Stimulated activated CD4-positive, alpha-beta T cell treated with anti-CD3 and anti-CD28 coated beads, Interleukin-4, amount 100 ng/mL, for 24 hours (primary cell): ENCODE data around the gene BRSK2.
"Not testable (repeated sequence)": the region's sequence is repeated elsewhere in the genome, so short reads cannot be mapped to it uniquely, and the experiment has no call there.

ENCODE experiments used
- DNase-seq: peaks from one replicate; pipeline ENCODE4 v3.0.0-alpha.2; 2020

The BRSK2 gene

DNA sequence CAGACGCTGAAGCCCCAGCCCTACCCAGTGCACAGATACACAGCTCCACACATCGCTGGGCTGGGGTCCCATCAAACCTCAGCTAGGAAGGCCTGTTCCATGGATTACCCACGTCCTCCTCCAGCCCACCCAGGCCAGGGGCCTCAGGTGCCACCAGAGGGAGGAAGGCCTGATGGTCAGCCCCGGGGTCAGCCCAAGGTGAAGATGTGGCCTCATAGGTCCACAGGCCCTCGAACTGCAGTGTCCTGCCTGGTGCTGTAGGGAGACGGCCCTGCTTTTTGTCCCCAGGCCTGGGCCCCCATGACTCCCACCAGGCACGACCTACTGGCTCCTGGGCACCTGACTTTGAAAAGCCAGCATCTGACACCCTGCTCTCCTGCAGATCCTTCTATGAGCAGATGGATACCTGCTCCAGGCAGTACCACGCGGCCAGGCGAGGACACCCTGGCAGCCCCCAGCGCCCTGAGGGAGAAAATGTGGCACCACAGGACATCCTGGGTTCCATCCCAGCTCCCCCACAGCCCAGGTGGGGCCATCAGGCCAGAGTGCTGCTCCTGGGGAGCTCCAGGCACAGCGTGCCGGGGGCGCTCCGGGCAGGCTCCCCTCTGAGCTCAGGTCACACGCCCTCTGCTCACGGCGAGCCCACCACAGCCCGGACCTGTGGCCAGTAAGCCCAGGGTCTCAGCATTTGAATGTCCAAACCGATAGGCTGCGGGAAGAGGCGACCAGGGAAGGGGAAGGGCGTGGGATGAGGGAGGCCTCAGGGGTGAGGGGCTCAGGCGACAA lies 112.6 kb downstream of the BRSK2 start:
- DNase-seq: no peak

GRCh38 chr11:1502954-1503707 lies 113.4 kb downstream of the BRSK2 start:
- DNase-seq: no peak

DNA sequence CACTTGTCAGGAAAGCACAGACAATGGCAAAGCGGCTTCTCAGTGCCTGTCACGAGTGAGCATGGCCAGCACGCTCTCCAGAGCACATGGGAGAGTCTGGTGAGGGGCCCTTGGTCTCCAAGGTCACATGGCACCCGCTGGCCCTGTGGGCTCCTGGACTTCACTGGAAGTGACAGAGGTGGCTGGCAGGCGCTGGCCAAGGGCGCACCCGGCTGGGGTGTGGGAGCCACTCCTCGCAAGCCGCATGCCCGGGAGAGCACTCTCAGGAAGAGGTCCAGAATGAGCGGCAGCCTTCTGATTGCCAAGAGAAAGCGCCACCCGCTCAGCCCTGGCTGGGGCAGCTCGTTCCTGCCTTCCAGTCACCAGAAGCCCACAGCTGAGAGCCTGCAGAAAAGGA lies 114.0 kb downstream of the BRSK2 start:
- DNase-seq: no peak

DNA sequence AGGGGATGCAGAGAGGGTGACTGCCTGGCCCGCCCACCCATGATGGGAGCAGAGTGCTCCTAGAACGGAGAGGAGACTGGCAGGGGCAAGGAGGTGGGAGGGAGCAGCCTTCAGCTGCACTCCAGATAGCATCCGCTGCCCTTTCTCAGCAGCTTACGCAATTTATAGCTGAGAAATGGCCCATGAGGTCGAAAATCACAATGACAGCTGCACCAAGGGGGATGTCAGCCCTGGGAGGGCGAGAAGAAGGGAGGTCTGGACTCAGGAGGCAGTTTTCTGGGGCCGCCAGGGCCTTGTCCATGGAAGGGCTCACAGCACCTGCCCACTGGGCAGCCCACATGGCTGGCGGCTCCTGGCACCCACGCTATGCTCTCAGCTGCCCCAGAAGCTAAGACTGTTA lies 114.4 kb downstream of the BRSK2 start:
- no peak for DNase-seq

DNA sequence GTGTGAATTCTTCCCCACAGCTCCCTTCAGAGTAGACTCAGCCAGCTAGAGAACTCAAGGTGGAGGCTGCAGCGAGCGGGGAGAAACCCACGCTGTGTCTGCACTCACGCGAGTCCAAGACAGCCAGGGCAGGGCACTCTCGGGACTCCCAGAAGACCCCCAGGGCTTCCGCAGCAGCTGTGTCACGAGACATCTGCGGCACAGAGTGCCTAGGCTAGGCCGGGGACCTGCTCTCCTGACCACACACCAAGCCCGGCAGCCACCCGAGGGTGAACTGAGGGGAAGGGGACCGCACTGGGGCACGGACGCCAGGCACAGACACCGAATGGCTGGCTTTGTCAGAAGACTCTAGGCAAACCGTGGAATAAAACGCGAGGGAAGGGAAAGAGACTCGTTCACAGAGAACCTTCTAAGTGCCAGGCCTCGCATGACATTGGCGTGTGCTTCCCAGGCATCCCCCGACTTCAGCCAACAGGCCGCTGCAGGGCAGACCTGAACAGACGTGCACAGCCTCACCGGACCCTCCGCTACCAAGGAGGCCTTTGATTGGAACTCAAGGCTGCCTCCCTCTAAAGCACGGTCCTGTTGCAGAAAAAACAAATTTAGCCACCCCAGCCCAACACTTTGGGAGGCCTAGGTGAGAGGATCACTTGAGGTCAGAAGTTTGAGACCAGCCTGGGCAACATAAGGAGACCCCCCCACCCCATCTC lies 115.0 kb downstream of the BRSK2 start:
- DNase-seq: no peak

- DNase-seq: no peak
These were observed 115.7 kb downstream of the BRSK2 start for GRCh38 chr11:1505480-1505879.

- no peak for DNase-seq
These were observed 117.2 kb downstream of the BRSK2 start for GRCh38 chr11:1506981-1507380.

DNA sequence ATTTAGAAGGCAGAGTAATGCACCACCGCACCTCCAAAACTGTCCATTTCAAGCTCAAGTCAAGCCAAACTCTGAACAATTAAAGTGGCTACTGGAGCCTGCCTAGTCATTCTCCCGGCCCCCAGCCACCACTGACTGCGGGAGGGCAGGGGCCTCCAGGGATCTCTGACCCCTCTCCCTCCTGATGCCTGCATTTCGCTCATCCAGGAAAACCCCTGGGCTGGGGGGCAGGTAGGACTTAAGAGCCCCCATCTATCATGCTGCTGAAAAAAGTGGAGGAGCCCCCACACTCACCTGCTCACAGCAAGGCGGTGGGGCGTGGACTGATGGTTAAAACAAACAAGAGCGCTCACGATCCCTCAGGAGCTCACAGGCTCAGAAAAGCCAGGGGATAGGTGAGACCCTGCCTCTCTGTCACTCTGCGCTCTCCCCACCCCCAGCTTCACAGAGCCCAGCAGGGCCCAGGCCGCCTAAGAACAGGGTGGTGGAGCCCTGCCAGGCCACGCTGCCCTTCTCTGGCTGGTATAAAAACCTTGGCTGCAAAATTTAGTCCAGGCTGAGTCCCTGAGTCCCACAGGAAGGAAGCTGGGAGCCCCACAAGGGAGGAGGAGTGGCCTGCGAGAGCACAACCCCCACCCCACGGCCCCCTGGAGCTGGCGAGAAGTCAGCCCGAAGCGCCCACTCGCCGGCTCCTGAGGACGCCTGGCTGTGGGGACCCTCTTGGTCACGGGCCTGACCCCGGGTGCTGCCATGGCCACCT lies 117.8 kb downstream of the BRSK2 start:
- no peak for DNase-seq

DNA sequence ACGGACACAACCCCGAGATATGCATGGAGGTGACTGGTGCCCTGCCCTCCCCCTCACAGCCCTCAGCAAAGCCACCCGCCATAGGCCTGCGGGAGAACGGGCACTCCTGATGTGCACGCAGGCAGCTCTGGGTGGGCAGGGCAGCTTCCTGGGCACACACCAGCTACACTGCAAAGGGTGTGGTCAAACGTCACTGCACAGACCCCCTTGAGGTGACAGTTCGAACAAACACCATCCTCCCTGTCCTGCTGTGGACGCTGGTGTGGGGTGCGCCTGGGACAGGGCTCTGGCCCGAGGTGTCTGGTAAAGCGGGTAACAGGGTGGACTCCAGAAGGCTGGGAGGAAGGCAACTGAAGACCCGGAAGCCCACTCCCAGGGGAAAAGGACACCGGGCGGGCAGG lies 118.8 kb downstream of the BRSK2 start:
- no peak for DNase-seq

GRCh38 chr11:1508986-1509385 lies 119.3 kb downstream of the BRSK2 start:
- DNase-seq: no peak

DNA sequence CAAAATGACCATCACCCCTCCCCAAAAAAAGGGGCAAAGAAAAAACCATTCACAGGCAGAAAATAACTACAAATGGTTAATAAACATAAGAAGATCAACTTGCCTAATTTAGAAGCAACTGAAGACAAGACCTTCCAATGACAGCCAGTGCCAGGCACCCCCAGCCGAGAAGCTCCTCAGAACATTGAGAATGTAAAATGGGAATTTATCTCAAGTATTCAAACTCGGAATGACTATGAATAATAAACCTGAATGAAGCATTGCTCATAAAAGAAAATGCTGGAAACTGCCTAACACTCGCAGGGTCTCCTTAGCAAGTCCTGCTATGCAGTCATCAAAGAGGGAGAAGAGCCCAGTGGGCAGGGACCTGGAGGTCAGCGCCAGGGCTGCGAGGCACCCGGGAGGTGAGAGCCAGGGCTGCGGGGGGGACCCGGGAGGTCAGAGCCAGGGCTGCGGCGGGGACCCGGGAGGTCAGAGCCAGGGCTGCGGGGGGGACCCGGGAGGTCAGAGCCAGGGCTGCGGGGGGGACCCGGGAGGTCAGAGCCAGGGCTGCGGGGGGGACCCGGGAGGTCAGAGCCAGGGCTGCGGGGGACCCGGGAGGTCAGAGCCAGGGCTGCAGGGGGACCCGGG lies 120.0 kb downstream of the BRSK2 start:
- no peak for DNase-seq

DNA sequence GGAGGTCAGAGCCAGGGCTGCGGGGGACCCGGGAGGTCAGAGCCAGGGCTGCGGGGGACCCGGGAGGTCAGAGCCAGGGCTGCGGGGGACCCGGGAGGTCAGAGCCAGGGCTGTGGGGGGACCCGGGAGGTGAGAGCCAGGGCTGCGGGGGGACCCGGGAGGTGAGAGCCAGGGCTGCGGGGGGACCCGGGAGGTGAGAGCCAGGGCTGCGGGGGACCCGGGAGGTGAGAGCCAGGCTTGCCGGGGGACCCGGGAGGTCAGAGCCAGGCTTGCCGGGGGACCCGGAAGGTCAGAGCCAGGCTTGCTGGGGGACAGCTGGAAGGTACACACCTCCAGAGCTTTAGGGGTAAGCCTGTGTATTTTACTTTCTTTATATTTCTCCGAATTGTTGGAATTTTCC lies 120.6 kb downstream of the BRSK2 start:
- not testable (repeated sequence) for DNase-seq

- DNase-seq: no peak
These were observed 121.2 kb downstream of the BRSK2 start for GRCh38 chr11:1510928-1511327.

- DNase-seq: no peak
These were observed 122.3 kb downstream of the BRSK2 start for GRCh38 chr11:1511937-1512496.
